Bronchial epithelial cell (primary cell): Measurements from ENCODE around the gene ERP27. TPM values are rescaled to one million over a fixed set of nuclear protein-coding genes. Genes with fewer than 3 reads are reported as not detected.

Experiments
- DNase-seq: peaks from one replicate; pipeline ENCODE4 v3.0.0-alpha.2; 2010; ENCODE audit warnings: low read depth
- FAIRE-seq: peaks from 2 replicates; lab custom pipeline; 2011; peaks lifted over from hg19 to GRCh38; lab: Jason Lieb, UNC
- H3K27me3 ChIP-seq: 2 replicates; pipeline ENCODE4 v1.5.1; 2011; ENCODE audit warnings: low read length; ENCODE audit not compliant: control insufficient read depth, insufficient read depth
- H3K36me3 ChIP-seq: 2 replicates; pipeline ENCODE4 v1.5.1; 2011; ENCODE audit warnings: low read length; ENCODE audit not compliant: control insufficient read depth, insufficient read depth
- H3K4me3 ChIP-seq: 2 replicates; pipeline ENCODE4 v1.5.1; 2011; ENCODE audit warnings: mild to moderate bottlenecking, low read depth, low read length, control low read depth
- total RNA-seq: library from RNA; depleted of rRNA; stranded (reverse); fragments of >200 nt; gene quantifications from 2 replicates; pipeline ENCODE4 v1.2.1, GENCODE V29; 2014
- TF ChIP-seq, protein P1 (sequence below): IDR thresholded peaks from 2 replicates; pipeline ENCODE4 v1.5.1; 2011; ENCODE audit warnings: mild to moderate bottlenecking, moderate library complexity, low read length, control low read depth, inconsistent platforms; ENCODE audit not compliant: insufficient read depth, severe bottlenecking

Gene ERP27
- total RNA-seq, 1 donor from 2014 or later, result not detected

DNA sequence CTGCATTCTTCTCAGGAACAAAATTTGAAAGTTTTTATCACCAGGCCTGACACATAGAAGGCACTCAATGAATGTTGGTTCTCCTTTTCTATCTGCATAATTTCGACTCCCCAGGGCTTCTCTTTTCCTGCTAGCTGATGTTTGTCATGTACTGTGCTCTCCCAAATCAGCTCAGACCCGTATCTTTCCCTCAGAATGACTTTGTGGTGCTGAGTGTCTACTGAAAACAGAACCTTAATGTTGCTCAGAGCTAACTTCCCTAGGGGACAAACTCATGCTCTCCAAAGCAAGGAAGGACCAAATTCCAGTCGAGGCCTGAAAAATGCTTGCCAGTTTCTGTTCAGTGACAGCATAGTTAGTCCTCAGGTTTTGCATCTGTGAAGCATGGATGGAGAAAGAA, 21.1 kb upstream of the ERP27 start:
- TF ChIP-seq, protein P1, sequence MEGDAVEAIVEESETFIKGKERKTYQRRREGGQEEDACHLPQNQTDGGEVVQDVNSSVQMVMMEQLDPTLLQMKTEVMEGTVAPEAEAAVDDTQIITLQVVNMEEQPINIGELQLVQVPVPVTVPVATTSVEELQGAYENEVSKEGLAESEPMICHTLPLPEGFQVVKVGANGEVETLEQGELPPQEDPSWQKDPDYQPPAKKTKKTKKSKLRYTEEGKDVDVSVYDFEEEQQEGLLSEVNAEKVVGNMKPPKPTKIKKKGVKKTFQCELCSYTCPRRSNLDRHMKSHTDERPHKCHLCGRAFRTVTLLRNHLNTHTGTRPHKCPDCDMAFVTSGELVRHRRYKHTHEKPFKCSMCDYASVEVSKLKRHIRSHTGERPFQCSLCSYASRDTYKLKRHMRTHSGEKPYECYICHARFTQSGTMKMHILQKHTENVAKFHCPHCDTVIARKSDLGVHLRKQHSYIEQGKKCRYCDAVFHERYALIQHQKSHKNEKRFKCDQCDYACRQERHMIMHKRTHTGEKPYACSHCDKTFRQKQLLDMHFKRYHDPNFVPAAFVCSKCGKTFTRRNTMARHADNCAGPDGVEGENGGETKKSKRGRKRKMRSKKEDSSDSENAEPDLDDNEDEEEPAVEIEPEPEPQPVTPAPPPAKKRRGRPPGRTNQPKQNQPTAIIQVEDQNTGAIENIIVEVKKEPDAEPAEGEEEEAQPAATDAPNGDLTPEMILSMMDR, result no peak
- no peak for FAIRE-seq
- H3K36me3 ChIP-seq, result no peaks in the 10 kb centered on the region
- no peak overlapping the region for H3K4me3 ChIP-seq
- DNase-seq, result no peak
- no peaks in the 10 kb centered on the region for H3K27me3 ChIP-seq

DNA sequence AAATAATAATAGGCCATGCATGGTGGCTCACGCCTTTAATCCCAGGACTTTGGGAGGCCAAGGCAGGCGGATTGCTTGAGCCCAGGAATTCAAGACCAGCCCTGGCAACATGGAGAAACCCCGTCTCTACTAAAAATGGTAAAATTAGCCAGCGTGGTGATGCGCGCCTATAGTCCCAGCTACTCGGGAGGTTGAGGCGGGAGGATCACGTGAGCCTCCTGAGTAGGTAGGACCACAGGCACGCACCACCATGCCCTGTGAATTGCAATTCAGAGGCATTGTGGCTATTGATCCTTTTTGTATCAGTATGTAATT, 20.7 kb upstream of the ERP27 start:
- TF ChIP-seq, protein P1, result no peak
- Histone ChIP-seq H3K27me3 (no peaks in the 10 kb centered on the region), H3K36me3 (no peaks in the 10 kb centered on the region), H3K4me3 (no peak overlapping the region)
- FAIRE-seq (no peak), DNase-seq (no peak)

DNA sequence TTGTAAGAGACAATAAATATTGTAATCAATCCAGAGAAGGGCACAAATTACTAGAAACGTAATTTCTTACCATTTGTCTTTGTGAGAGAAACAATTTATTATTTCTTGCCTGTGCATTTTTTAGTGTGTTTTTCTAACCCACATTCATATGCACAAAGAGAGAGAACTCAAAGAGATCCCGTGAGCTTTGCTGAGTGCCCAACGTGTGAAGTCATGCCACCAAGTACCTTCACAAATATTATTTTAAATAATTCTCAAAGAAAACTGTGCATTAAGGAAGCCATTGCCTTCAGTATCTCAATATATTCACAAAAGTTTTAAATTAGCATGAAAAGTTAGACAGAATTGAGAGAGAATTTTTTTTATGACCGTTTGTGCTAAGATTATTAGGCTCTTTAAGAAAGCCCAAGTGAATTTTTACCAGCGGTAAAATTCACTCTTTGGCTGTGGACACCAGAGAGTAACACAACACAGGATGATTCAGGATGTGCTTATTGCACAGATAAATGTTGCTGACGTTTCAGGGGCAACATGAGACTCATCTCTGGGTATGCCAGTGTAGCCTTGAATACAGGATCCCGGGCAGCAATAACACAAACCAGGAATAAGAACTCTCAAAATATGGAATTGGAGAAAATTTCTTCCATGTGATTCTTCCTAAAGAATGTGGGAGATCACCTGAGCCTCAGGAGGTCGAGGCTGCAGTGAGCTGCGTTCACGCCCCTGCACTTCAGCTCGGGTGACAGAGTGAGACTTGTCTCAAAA, 20.2 kb upstream of the ERP27 start:
- H3K36me3 ChIP-seq, result no peaks in the 10 kb centered on the region
- no peak for DNase-seq
- TF ChIP-seq, protein P1, result no peak
- no peak overlapping the region for H3K4me3 ChIP-seq
- no peaks in the 10 kb centered on the region for H3K27me3 ChIP-seq
- FAIRE-seq, result no peak

DNA sequence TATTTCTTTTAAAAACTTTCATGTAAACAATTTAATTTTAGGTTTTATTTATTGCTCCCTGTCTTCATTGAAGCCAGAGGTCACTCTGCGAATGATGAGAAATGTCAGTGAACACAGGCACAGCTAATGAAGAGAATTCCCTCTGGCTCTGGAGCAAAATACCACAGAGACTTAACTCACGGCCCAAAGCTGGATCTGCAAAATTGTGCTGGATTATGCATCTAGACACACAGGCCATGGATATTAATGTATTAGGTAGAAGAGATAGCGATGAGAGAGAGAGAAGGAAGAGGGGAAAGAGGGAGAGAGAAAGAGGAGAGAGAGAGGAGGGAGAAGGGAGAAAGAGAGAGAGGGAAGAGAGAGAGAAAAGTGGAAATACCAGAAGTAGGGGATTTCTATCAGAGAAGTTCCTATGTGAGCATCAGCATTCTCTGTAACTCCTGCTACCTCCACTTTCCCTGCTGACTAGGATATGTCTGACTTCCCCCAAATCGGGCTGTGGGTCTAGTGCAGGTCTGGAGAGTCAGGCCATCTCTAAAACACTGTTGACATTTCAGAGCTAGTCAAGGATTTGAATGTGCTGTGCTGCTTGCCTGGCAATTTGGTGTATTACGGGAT, 19.3 kb upstream of the ERP27 start:
- DNase-seq (no peak), FAIRE-seq (peak; percentile 32)
- Histone ChIP-seq H3K4me3 (no peak overlapping the region), H3K36me3 (no peaks in the 10 kb centered on the region), H3K27me3 (no peaks in the 10 kb centered on the region)
- TF ChIP-seq, protein P1, result no peak

DNA sequence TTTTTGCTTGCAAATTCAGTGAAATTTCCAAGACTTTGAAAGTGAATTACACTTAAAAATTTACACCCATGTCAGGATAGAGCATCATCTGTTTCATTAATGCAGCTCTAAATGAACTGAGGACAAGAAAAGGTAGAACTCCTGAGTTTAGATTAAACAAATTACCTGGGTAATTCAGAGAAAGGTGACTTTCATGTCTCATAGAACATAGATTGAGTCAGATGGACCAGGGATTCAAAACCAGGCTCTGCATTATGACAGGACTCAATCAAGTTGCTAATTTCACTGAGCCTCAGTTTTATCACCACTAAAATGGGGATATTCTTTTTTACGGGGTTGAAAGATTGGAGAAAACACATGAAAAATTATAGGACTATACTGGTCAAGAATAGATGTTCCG, 18.6 kb upstream of the ERP27 start:
- TF ChIP-seq, protein P1, result no peak
- Histone ChIP-seq H3K27me3 (no peaks in the 10 kb centered on the region), H3K4me3 (no peak overlapping the region), H3K36me3 (no peaks in the 10 kb centered on the region)
- FAIRE-seq, result no peak
- DNase-seq, result no peak
